ENCODE measurements around the gene RNF224.

DNA sequence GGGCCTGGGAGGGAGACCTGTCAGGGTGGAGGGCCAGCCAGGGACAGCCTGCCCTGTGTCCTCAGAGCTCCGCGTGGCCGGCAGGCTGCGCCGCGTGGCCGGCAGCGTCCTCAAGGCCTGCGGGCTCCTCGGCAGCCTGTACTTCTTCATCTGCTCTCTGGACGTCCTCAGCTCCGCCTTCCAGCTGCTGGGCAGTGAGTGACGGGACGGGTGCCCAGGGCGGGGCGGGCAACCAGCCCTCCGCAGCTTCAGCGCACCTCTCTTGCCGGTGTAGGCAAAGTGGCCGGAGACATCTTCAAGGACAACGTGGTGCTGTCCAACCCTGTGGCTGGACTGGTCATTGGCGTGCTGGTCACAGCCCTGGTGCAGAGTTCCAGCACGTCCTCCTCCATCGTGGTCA is 5.2 kb downstream of the RNF224 start:
- TF ChIP-seq CTCF (IDR thresholded peaks at IDR 0.05; ENCODE audit: borderline replicate concordance, extremely low read depth, low read length, poor library complexity, severe bottlenecking) = no peak
- no peak for TF ChIP-seq EZH2 (IDR thresholded peaks at IDR 0.05; ENCODE audit: borderline replicate concordance, low read depth, low read length, severe bottlenecking)

Measured in DND-41 (cell line).